ENCODE data around the gene NYNRIN.

NYNRIN gene

DNA sequence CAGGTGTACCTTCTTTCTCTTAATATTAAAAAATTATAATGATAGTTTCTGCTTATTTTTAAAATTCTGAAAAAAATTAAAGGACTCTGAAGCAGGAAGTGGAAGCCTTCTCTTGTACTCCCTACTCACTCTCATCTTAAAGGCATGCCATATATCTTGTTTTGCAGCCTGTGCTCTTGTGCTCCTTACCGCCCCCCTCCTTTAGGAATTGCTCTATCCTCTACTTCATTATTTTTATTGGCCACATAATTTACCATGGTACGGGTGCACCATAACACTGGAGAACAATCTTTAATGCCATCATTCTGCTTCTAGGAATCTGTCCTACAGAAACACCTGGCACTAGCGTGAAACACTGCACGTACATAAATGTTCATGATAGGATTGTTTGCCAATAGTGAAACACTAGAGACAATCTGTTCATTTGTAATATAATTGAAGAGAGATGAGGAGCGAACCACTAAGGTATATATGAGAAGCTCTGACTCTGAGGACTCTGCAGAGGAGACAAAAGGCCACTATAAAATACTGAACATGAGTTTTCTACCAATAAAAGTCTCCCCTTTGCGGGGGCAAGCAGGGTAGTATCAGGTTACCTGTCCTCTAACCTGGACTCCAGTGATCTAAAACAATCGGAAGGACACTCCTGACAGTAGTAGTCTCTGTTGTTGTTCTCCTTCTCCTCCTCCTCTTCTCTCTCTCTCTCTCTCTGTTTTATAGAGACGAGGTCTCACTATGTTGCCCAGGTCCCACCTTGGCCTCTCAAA, 6.3 kb upstream of the NYNRIN start:
- DNase-seq (ENCODE audit: low read depth), result no peak

DNA sequence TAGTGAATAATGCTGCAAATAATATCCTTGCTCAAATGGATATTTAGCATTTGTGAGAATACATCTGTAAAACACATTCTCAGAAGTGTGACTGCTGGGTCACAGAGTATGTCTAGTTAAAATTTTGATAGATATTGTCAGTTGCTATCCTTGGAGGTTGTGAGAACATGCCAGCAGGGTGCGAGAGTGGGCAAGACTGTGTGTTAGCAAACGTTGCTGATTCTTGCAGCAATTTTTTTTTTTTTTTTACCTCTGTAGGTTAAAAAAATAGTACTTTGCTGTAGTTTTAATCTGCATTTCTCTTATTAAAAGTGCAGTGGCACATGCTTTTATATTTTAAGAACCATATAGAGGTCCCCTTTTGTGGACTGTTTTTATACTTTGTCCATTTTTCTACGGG, 4.5 kb upstream of the NYNRIN start:
- no peak for DNase-seq (ENCODE audit: low read depth)

GRCh38 chr14:24395609-24396582, 2.9 kb upstream of the NYNRIN start:
- no peak for DNase-seq (ENCODE audit: low read depth)

DNA sequence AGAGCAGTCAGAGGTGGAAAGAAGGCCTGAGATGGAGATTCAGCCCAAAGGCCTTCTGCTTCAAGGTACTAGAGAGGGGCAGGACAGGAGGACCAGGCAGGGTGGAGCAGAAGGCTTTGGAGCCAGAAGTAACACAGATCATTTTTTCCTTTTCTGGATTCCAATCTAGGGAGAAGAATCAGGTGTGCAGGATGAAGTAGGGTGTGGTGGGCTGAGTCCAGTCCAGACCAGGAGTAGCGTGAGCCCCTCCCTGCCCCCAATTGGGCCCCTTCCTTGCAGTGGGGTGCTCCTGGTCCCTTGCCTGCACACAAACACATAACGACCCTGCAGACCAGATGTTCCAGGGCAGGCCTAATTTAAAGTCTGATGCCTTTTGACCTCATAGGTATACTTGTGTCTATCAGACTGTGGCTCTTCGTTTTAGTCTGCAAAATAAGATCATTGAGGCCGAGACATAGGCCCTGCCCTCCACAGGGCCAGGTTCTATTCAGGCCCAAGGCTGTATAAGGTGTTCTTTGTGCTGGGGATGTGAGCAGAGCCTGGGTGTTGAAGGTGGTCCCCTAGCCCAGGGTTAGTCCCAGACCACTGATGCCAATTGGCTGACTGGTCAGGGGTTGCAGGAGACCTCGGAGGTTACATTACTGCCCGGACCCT, 1.0 kb upstream of the NYNRIN start:
- no peak for DNase-seq (ENCODE audit: low read depth)

DNA sequence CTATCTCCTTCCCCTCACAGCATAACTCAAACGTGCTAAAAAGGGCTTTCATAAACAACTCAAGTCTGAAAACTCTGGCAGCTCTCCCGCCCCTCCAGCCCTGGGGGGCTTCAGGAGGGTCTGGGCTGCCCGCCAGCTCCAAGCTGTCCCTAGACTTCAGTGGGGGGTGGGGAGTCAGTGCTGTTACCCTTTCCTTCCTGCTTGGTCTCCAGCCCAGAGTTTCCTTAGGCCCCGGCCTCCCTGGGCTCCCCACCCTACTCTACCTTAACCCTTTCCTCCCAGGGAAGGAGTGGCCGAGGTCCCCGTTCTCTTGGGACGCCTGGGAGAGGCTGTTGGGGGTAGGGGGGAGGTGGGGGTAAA, 530 bp upstream of the NYNRIN start:
- DNase-seq (ENCODE audit: low read depth), result no peak

GRCh38 chr14:24399447-24399822, 632 bp downstream of the NYNRIN start:
- DNase-seq (ENCODE audit: low read depth), result no peak

DNA sequence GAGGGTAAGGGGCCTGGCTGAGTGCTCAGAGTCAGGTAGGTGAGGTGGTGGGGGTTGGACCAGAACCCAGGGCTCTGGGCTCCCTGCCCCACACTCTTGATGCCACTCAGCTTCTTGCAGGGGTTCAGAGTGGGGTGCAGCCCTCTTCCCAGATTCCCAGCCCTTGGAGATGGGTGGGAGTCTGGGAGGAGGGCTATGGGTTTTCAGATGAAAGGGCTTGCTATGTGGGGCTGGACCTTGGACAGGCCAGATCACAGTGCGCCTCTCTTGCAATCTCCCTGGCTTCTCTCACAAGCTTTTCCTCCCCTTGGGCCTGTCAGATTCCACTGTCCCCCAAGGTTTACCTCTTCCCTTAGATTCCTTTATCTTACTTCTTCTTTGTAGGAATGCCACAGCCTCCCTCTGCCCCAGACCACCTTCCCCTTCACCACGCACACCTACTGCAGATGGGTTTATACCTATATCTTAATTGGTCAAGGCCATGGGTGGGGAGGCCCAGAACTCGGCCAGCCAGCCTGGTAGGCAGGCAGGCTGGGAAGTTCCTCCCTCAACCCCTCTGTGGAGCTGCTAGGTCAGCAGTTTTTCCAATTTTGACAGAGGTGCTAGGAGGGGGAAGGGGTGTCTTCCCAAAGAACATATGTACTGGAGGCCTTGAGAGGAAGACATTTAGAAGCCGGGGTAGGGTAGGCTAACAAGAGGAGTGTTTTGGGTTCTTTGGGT, 1.4 kb downstream of the NYNRIN start:
- DNase-seq (ENCODE audit: low read depth), result no peak

GRCh38 chr14:24401810-24402702, 3.3 kb downstream of the NYNRIN start:
- no peak for DNase-seq (ENCODE audit: low read depth)

DNA sequence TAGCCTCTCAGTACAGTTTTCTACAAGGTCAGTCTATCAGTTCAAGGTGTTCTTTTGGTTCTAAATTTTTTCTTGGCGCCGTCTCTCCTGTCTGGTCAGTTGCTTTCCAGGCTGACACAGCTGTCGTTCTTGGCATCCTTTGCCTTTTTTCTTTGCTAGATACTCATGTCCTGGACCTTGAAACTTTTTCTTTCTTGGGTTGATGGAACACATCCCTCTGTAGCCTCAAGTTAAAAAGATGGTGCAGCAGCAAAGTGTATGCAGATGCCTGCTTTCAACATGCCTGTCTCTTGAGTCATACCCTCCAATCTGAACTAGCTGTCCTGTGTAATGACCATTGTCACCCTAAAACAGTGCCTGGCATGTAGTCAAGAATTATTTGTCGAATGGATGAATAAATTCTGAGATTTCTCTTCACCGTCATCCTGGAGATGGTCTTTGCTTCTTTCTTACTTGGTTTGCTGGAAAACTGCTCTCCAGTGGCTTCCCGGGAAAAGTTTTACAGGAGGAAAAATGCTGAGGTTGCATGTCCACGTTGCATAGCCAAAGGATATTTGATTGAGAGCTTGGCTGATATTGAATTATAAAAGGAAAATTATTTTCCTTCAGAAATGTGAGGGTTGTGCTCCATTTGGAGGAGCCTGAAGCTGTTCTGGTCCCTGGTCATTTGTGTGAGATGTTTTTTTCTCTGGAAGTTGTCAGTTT, 4.6 kb downstream of the NYNRIN start:
- DNase-seq (ENCODE audit: low read depth), result no peak

- DNase-seq (ENCODE audit: low read depth), result no peak
Observed at GRCh38 chr14:24404814-24405213, 6.0 kb downstream of the NYNRIN start.

DNA sequence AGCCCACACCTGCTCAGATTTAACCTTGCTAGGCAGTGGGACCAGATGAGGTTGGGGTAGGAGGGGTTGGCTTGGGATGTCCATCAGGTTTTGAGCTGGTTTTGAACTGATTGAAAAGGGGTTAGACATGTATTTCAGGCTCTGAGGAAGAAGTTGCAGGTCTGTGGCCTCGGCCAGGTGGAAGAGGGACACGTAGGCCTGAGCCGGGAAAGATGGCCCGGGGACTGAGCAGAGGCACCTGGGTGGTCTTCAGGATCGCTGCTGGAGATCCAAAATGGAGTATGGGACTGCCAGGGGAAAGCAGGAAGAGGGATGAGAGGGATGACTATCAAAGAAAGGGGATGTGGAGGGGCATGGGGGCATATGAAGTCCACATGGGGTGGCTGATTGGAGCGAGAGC, 7.6 kb downstream of the NYNRIN start:
- no peak for DNase-seq (ENCODE audit: low read depth)

DNA sequence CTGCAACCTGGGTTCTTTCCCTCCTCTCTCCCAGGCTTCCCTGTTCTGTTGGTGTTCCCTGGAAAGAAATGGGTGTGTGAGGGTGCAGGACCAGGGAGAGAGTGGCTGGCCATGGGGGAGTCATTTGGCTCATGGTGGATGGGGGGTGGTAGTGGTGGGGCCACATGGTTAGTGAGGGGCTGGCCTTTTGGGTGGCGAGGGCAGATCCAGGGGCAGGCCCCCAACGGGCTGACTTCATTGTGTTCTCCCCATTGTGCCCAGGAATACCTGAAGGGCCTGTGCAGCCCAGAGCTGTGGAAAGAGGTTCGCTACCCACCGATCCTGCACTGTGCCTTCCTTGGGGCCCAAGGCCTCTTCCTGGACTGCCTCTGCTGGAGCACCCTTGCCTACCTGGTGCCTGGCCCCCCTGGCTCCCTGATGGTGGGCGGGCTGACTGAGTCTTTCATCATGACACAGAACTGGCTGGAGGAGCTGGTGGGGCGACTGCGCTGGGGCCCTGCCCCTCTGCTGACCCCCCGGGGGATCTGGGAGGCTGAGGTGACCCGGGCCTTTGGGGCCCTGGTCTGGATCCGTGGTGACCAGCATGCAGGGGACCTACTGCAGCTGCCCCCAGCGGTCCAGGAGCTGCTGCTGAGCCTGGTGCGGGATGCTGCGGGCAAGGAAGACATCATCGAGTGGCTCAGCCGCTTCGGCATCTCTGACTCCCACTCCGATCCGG, 9.0 kb downstream of the NYNRIN start:
- no peak for DNase-seq (ENCODE audit: low read depth)

DNA sequence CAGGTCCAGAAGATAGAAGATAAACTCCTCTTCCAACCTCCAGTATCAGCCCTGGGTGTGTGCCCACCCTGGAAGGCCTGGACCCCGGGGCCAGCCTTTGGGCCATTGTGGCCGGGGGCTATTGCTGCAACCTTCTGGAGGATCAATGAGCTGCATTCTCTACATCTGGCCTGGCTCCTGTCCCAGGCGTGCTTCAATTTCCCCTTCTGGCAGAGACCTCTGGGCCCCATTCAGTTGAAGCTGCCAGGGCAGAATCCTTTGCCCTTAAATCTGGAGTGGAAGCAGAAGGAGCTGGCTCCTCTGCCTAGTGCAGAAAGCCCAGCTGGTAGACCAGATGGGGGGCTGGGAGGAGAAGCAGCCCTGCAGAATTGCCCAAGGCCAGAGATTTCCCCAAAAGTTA, 10.0 kb downstream of the NYNRIN start:
- no peak for DNase-seq (ENCODE audit: low read depth)

GRCh38 chr14:24409192-24409591, 10.4 kb downstream of the NYNRIN start:
- no peak for DNase-seq (ENCODE audit: low read depth)

DNA sequence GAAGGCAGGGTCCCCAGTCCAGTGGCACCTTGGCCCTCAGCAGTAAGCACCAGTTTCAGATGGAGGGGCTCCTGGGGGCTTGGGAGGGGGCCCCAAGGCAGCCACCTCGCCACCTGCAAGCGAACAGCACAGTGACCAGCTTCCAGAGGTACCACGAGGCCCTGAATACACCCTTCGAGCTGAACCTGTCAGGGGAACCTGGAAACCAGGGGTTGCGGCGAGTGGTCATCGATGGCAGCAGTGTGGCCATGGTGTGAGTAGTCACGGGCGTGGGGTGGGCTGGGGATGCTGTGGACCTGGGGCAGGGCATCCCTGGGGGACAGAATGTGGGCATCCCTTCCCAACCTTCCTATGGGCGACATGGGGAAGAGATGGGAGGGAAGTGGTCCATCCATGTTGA, 11.2 kb downstream of the NYNRIN start:
- no peak for DNase-seq (ENCODE audit: low read depth)

GRCh38 chr14:24411443-24412389, 12.9 kb downstream of the NYNRIN start:
- no peak for DNase-seq (ENCODE audit: low read depth)

DNA sequence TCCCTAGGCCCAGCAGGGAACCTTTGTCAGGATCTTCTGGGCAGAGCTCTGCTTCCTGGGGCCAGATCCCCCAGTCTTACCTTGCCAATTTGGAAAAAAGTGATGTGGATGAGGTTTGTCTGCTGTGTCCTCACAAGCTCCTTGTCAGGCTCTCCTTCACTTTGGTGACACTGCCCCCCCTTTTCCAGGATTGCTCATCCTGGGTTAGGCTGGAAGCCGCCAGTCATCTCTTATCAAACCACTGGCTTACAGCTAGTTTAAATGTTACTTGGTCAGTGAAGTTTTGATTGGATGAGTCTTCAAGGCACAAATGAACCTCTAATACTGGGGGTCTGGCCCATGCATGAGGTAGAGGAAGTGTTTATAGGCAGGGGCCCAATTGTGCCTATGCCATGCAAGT, 15.3 kb downstream of the NYNRIN start:
- DNase-seq (ENCODE audit: low read depth), result no peak

GRCh38 chr14:24414732-24415420, 16.1 kb downstream of the NYNRIN start:
- DNase-seq (ENCODE audit: low read depth), result no peak
